ENCODE results near the gene CD300LG. TPM values are rescaled to one million over a fixed set of nuclear protein-coding genes. Genes with fewer than 3 reads are reported as not detected.

CD300LG gene
- total RNA-seq, 1 donor from 2014 or later: not detected

DNA sequence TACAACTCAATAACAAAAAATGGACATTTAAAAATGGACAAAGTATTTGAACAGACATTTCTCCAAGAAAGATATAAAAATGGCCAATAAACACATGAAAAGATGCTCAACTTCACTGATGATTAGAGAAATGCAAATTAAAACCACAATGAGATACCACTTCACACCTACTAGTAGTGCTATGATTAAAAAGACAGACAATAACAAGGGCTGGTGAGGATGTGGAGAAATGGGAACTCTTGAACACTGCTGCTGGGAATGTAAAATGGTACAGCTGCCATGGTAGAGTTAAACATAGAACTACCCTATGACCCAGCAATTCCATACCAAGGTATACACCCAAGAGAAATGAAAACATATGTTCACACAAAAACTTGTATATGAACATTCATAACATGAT lies 41.9 kb upstream of the CD300LG start:
- H3K4me3 ChIP-seq (ENCODE audit: low read depth, low read length): no peak overlapping the region
- no peaks in the 10 kb centered on the region for H3K36me3 ChIP-seq (ENCODE audit: control insufficient read depth, insufficient read depth, low read length)
- TF ChIP-seq, protein P1, sequence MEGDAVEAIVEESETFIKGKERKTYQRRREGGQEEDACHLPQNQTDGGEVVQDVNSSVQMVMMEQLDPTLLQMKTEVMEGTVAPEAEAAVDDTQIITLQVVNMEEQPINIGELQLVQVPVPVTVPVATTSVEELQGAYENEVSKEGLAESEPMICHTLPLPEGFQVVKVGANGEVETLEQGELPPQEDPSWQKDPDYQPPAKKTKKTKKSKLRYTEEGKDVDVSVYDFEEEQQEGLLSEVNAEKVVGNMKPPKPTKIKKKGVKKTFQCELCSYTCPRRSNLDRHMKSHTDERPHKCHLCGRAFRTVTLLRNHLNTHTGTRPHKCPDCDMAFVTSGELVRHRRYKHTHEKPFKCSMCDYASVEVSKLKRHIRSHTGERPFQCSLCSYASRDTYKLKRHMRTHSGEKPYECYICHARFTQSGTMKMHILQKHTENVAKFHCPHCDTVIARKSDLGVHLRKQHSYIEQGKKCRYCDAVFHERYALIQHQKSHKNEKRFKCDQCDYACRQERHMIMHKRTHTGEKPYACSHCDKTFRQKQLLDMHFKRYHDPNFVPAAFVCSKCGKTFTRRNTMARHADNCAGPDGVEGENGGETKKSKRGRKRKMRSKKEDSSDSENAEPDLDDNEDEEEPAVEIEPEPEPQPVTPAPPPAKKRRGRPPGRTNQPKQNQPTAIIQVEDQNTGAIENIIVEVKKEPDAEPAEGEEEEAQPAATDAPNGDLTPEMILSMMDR (IDR thresholded peaks at IDR 0.05; ENCODE audit: insufficient read depth, low read length, poor library complexity, severe bottlenecking): no peak

DNA sequence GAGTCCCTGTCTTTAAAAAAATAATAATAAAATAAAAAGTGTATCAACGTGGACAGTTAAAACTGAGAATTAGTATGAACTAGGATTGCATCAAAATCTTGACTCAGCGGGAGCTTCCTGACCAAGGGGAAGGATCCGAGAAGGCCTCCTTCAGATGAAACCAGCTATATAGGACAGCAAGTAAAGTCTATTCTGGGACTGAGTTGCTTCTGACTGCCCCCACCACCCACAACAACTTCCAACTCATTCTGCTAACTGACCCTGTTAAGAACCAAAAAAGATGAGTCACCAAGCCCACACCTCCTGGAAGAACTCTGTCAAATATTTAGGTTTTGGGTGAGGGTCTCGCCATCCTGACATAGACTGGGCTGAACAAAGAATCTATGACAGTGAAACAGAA lies 38.9 kb upstream of the CD300LG start:
- Histone ChIP-seq H3K27me3 (ENCODE audit: control insufficient read depth, insufficient read depth, low read length) (no peaks in the 10 kb centered on the region), H3K36me3 (ENCODE audit: control insufficient read depth, insufficient read depth, low read length) (no peaks in the 10 kb centered on the region), H3K4me3 (ENCODE audit: low read depth, low read length) (no peak overlapping the region)
- TF ChIP-seq, protein P1 (IDR thresholded peaks at IDR 0.05; ENCODE audit: insufficient read depth, low read length, poor library complexity, severe bottlenecking): no peak
- DNase-seq (ENCODE audit: low read depth): no peak

More for the DNA sequence above, 41.9 kb upstream of the CD300LG start:
- no peak for DNase-seq (ENCODE audit: low read depth)
- no peaks in the 10 kb centered on the region for H3K27me3 ChIP-seq (ENCODE audit: control insufficient read depth, insufficient read depth, low read length)

DNA sequence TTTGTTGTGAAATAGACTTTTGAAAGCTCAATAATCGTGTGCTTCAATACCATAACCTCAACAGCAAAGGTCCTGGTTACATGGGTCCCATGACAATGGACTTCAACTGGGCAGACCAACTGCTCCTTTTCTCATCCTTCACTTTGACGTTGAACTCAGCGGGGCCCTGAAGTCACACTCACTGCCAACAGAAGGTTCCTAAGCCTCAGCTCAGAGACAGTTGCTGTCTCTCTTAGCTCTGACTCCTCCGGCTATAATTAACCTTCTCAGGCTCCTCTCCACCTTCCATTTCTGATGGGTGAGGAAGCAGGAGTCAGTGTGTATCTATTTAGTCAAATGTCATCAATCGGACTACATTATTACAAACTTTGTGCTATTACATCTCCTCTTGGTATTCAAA lies 37.9 kb upstream of the CD300LG start:
- Histone ChIP-seq H3K27me3 (ENCODE audit: control insufficient read depth, insufficient read depth, low read length) (no peaks in the 10 kb centered on the region), H3K4me3 (ENCODE audit: low read depth, low read length) (no peak overlapping the region), H3K36me3 (ENCODE audit: control insufficient read depth, insufficient read depth, low read length) (peaks cover 2% of the 10 kb centered on the region)
- DNase-seq (ENCODE audit: low read depth): no peak
- TF ChIP-seq, protein P1 (IDR thresholded peaks at IDR 0.05; ENCODE audit: insufficient read depth, low read length, poor library complexity, severe bottlenecking): no peak

DNA sequence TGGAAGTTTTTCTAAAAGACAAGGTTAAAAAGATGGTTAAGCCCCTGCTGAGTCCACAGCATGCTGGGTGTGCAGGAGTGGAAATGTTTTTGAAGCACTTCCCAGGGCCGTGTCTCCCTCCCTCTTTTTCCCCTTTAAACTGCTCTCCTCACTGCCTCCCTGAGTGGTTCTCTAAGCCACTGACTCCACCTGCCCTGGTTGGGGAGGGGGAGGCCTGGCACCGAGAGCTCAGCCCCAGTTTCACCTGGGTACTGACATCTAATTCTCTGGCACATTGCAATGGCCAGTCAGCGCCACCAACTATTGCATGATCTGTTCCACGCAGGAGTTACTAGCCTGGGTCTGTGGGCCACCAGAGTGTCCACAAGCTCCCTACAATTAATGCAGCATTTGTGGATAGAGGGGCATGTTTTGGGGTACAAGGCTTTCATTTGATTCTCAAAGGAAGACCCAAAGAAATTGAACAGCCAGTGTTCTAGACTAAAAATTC lies 36.7 kb upstream of the CD300LG start:
- DNase-seq (ENCODE audit: low read depth): no peak
- TF ChIP-seq, protein P1 (IDR thresholded peaks at IDR 0.05; ENCODE audit: insufficient read depth, low read length, poor library complexity, severe bottlenecking): no peak
- H3K36me3 ChIP-seq (ENCODE audit: control insufficient read depth, insufficient read depth, low read length): peaks cover 2% of the 10 kb centered on the region
- H3K27me3 ChIP-seq (ENCODE audit: control insufficient read depth, insufficient read depth, low read length): no peaks in the 10 kb centered on the region
- H3K4me3 ChIP-seq (ENCODE audit: low read depth, low read length): no peak overlapping the region

DNA sequence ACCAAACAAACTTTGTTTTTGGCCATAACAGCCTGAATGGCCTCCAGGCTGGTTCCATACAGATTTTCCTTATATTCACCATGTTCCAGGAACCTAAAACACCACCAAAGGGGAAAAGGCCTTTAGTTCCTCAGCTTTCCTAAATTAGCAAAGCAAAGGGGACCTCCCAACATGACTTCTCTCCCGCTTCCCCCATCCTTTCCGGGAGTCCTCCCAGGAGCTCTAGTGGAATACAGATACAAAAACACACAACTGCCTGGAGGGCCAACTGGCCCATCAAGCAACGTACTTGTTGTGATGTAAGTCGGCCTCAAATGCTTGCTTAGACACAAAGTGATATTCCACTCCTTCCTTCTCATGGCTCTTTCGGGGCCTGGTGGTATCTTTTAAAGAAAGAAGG lies 36.2 kb upstream of the CD300LG start:
- Histone ChIP-seq H3K27me3 (ENCODE audit: control insufficient read depth, insufficient read depth, low read length) (no peaks in the 10 kb centered on the region), H3K4me3 (ENCODE audit: low read depth, low read length) (no peak overlapping the region), H3K36me3 (ENCODE audit: control insufficient read depth, insufficient read depth, low read length) (peaks cover 2% of the 10 kb centered on the region)
- DNase-seq (ENCODE audit: low read depth): no peak
- TF ChIP-seq, protein P1 (IDR thresholded peaks at IDR 0.05; ENCODE audit: insufficient read depth, low read length, poor library complexity, severe bottlenecking): no peak

Data from kidney epithelial cell (primary cell).